Tibial nerve (tissue), 4 donors: ENCODE data around the gene HNRNPAB. TPM values are rescaled to one million over a fixed set of nuclear protein-coding genes. Genes with fewer than 3 reads are reported as not detected.

Experiments
- DNase-seq, 2 donors: peaks; one replicate each; pipeline ENCODE4 v3.0.0-alpha.2; 2019; ENCODE audit warnings: low spot score in 2 of 2
- H3K27ac ChIP-seq, 4 donors: fragments of 200-600 bp; sonication (generic) in 3 of 4; one replicate each; pipeline ENCODE4 v1.5.1; 2017 to 2019; ENCODE audit warnings: mild to moderate bottlenecking in 1 of 4
- H3K27me3 ChIP-seq, 2 donors: fragments of 200-600 bp; sonication (generic) in 1 of 2; one replicate each; pipeline versions ENCODE4 v1.5.1 to v1.6.0; 2017 to 2019
- H3K36me3 ChIP-seq, 3 donors: fragments of 200-600 bp; sonication (generic); one replicate each; pipeline ENCODE4 v1.5.1; 2018 to 2019
- H3K4me1 ChIP-seq, 4 donors: fragments of 200-600 bp; sonication (generic) in 3 of 4; one replicate each; pipeline ENCODE4 v1.5.1; 2017 to 2019
- H3K4me3 ChIP-seq, 4 donors: fragments of 200-600 bp; sonication (generic) in 3 of 4; one replicate each; pipeline ENCODE4 v1.5.1; 2017 to 2019; ENCODE audit warnings: mild to moderate bottlenecking in 1 of 4, moderate library complexity in 1 of 4
- H3K9me3 ChIP-seq, 4 donors: fragments of 200-600 bp; sonication (generic) in 3 of 4; one replicate each; pipeline ENCODE4 v1.5.1; 2017 to 2019
- CTCF ChIP-seq, 5 experiments: fragments of 200-600 bp in 3 of 5; fragments of 450-650 bp in 2 of 5; sonication (generic) in 3 of 5; IDR thresholded peaks; one replicate each; pipeline ENCODE4 v1.5.1; 2016 to 2019; ENCODE audit warnings: antibody characterized with exemption in 5 of 5, mild to moderate bottlenecking in 3 of 5, moderate library complexity in 2 of 5
- EP300 ChIP-seq, 2 donors: sonication (generic); formaldehyde crosslinking; IDR thresholded peaks; one replicate each; pipeline ENCODE4 v1.6.1; 2017; ENCODE audit warnings: antibody characterized with exemption in 2 of 2, mild to moderate bottlenecking in 1 of 2
- POLR2A ChIP-seq, 2 donors: fragments of 450-650 bp; IDR thresholded peaks; one replicate each; pipeline ENCODE4 v1.6.1; 2017; ENCODE audit warnings: antibody characterized with exemption in 2 of 2, mild to moderate bottlenecking in 2 of 2, moderate library complexity in 2 of 2
- WGBS, 2 donors: methylation state at CpG; one replicate each; pipeline ENCODE4 v1.1.5; 2018; 5-methylcytosine and 5-hydroxymethylcytosine counted together
- total RNA-seq, 4 donors: library from RNA; depleted of rRNA; stranded (reverse); fragments of >200 nt; gene quantifications; one replicate each; pipeline ENCODE4 v1.1.0, GENCODE V29; 2016

HNRNPAB gene
- total RNA-seq, 4 donors from 2014 or later: 92.0 to 135 (median 122) TPM

- WGBS, 2 donors: 79 to 87% methylated on average over 5 of the region's 5 CpGs
- TF ChIP-seq POLR2A (IDR thresholded peaks at IDR 0.05): no peak
- TF ChIP-seq EP300 (IDR thresholded peaks at IDR 0.05): no peak
- no peak for TF ChIP-seq CTCF (IDR thresholded peaks at IDR 0.05)
- H3K4me1 ChIP-seq: peaks cover 0 to 8% (median 0%) of the 10 kb centered on the region in 4 donors
- H3K27me3 ChIP-seq: no peaks in the 10 kb centered on the region
- H3K4me3 ChIP-seq: no peak overlapping the region
- no peaks in the 10 kb centered on the region for H3K9me3 ChIP-seq
- peaks cover 0 to 97% (median 11%) of the 10 kb centered on the region in 3 donors for H3K36me3 ChIP-seq
- no peak overlapping the region for H3K27ac ChIP-seq
- DNase-seq: no peak
Observed at GRCh38 chr5:178218237-178218776, 14.0 kb downstream of the HNRNPAB start.

GRCh38 chr5:178218827-178219226, 14.5 kb downstream of the HNRNPAB start:
- Histone ChIP-seq H3K4me1 (peaks cover 0 to 11% (median 0%) of the 10 kb centered on the region in 4 donors), H3K36me3 (peaks cover 0 to 97% (median 11%) of the 10 kb centered on the region in 3 donors), H3K9me3 (no peaks in the 10 kb centered on the region), H3K27me3 (no peaks in the 10 kb centered on the region), H3K27ac (no peak overlapping the region), H3K4me3 (no peak overlapping the region)
- no peak for DNase-seq
- WGBS, 2 donors: 70 to 81% methylated on average over 3 of the region's 3 CpGs
- TF ChIP-seq CTCF (IDR thresholded peaks at IDR 0.05) (no peak), EP300 (IDR thresholded peaks at IDR 0.05) (no peak), POLR2A (IDR thresholded peaks at IDR 0.05) (no peak)

GRCh38 chr5:178221282-178221681, 16.9 kb downstream of the HNRNPAB start:
- Histone ChIP-seq H3K4me1 (peaks cover 0 to 11% (median 0%) of the 10 kb centered on the region in 4 donors), H3K36me3 (peaks cover 0 to 97% (median 9%) of the 10 kb centered on the region in 3 donors), H3K27ac (no peak overlapping the region), H3K27me3 (no peaks in the 10 kb centered on the region), H3K4me3 (no peak overlapping the region), H3K9me3 (no peaks in the 10 kb centered on the region)
- TF ChIP-seq CTCF (IDR thresholded peaks at IDR 0.05) (no peak), POLR2A (IDR thresholded peaks at IDR 0.05) (no peak), EP300 (IDR thresholded peaks at IDR 0.05) (no peak)
- no peak for DNase-seq
- WGBS, 2 donors: 63 to 64% methylated on average over 3 of the region's 3 CpGs

- DNase-seq: no peak
- Histone ChIP-seq H3K4me1 (peaks cover 0 to 11% (median 0%) of the 10 kb centered on the region in 4 donors), H3K36me3 (peaks cover 0 to 97% (median 6%) of the 10 kb centered on the region in 3 donors), H3K9me3 (no peaks in the 10 kb centered on the region), H3K27me3 (no peaks in the 10 kb centered on the region), H3K27ac (no peak overlapping the region), H3K4me3 (no peak overlapping the region)
- WGBS, 2 donors: 92 to 96% methylated on average over 4 of the region's 5 CpGs
- TF ChIP-seq EP300 (IDR thresholded peaks at IDR 0.05): no peak
- no peak for TF ChIP-seq POLR2A (IDR thresholded peaks at IDR 0.05)
- no peak for TF ChIP-seq CTCF (IDR thresholded peaks at IDR 0.05)
Observed at GRCh38 chr5:178221853-178222252, 17.5 kb downstream of the HNRNPAB start.

GRCh38 chr5:178222292-178222691, 18.0 kb downstream of the HNRNPAB start:
- Histone ChIP-seq H3K4me3 (no peak overlapping the region), H3K27ac (no peak overlapping the region), H3K9me3 (peaks cover 0 to 3% (median 0%) of the 10 kb centered on the region in 4 donors), H3K36me3 (peaks cover 0 to 97% (median 6%) of the 10 kb centered on the region in 3 donors), H3K4me1 (peaks cover 0 to 11% (median 0%) of the 10 kb centered on the region in 4 donors), H3K27me3 (no peaks in the 10 kb centered on the region)
- no peak for DNase-seq
- WGBS, 2 donors: 93 to 97% methylated on average over 14 to 15 of the region's 15 CpGs
- no peak for TF ChIP-seq EP300 (IDR thresholded peaks at IDR 0.05)
- TF ChIP-seq POLR2A (IDR thresholded peaks at IDR 0.05): no peak
- no peak for TF ChIP-seq CTCF (IDR thresholded peaks at IDR 0.05)
